ENCODE data around the gene ZNF569. TPM values are rescaled to one million over a fixed set of nuclear protein-coding genes. Genes with fewer than 3 reads are reported as not detected.

The ZNF569 gene
- total RNA-seq, 3 donors from 2014 or later, result 6.9 to 9.1 (median 8.2) TPM

GRCh38 chr19:37472165-37472564, 4.9 kb upstream of the ZNF569 start:
- Histone ChIP-seq H3K27me3 (no peaks in the 10 kb centered on the region), H3K27ac (no peak overlapping the region), H3K36me3 (peaks cover 5% of the 10 kb centered on the region), H3K4me3 (no peak overlapping the region), H3K4me1 (peaks cover 0 to 4% of the 10 kb centered on the region in 2 donors), H3K9me3 (peaks cover 32 to 41% of the 10 kb centered on the region in 2 donors)
- intact Hi-C loops (cut with DNase I; ENCODE audit: low total_unique reads), result no loop called here
- no peak for TF ChIP-seq POLR2A (IDR thresholded peaks at IDR 0.05)
- TF ChIP-seq CTCF (IDR thresholded peaks at IDR 0.05), result no peak
- no peak for TF ChIP-seq POLR2AphosphoS5 (IDR thresholded peaks at IDR 0.05)
- DNase-seq (ENCODE audit: low spot score in 2 of 2), result no peak

DNA sequence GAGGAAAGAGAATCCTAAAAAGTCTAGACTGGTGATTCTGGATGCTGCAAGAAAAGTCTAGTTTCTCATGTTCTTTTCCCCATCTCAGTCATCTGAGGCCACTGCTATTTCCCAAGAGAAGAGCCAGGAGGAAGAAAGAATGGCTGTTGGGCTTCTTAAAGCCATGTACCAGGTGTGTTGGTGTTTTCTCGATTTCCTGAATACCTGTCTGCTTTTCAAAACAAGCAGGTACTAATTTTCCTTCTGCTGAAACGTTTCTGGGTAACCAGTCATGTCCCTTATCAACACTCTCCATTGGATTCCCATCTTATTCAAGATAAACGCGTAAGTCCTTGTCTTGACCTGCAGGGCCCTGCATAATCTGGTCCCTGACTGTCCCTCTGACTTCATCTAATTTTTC, 3.0 kb upstream of the ZNF569 start:
- no peak for TF ChIP-seq POLR2A (IDR thresholded peaks at IDR 0.05)
- no peak for TF ChIP-seq POLR2AphosphoS5 (IDR thresholded peaks at IDR 0.05)
- no peak for TF ChIP-seq CTCF (IDR thresholded peaks at IDR 0.05)
- intact Hi-C loops (cut with DNase I; ENCODE audit: low total_unique reads), result no loop called here
- peak overlapping the region in 1 of 2 donors; percentile 92 for H3K27ac ChIP-seq

DNA sequence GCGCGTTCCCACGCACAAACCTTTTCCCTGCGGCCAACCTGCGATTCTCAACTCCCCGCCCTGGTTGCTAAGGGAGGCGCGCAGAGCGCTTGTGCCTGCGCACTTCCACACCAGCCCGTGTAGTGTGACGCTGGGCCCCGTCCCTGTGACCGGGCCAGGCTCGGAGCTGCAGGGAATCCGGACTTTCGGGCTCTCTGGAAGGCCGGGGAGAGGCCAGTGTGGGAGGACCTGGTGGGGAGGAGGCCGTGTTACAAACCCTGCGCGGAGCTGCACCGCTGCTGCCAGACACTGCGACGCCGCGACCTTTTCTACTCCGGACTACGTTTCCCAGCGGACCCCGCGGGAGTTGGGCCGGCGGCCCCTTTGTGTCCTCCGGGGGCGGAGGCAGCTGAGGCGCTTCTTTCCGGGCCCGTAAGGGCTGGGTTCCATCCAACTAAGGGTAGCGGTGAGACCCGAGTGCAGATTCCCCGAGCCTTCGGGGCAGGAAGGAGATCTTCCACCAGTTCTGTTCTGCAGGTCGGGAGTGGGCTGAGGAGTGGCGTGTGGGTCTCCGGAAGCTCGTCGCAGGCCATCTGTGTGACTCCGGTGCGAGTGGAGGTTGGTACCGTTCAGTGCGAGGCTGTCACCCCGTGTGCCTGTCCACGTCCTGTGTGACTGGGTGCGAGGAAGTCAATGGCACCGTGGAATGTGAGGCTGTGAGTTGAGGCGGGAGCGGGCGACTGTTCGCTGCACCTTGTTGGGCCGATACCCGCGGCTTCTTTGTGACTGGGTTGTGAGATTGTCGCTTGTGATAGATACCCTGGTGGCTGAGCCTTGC, 1.9 kb upstream of the ZNF569 start, which contains the start of gene ZNF570:
Gene ZNF570, plus strand, starts transcription at position 396 of the 817 bp plus-strand sequence. CDS start 999 bp downstream, outside the sequence.
- Histone ChIP-seq H3K9me3 (peaks cover 8 to 13% of the 10 kb centered on the region in 2 donors), H3K27me3 (no peaks in the 10 kb centered on the region), H3K27ac (peak within 1 kb of the TSS; percentile 91 to 92), H3K4me1 (peaks cover 0 to 4% of the 10 kb centered on the region in 2 donors), H3K36me3 (peaks cover 8% of the 10 kb centered on the region), H3K4me3 (peak within 1 kb of the TSS; percentile 63 to 91 (median 80))
- intact Hi-C loops (cut with DNase I; ENCODE audit: low total_unique reads), result no loop called here
- DNase-seq (ENCODE audit: low spot score in 2 of 2), result peak; percentile 77 to 84
- TF ChIP-seq CTCF (IDR thresholded peaks at IDR 0.05), result no peak
- peak; percentile 72 for TF ChIP-seq POLR2A (IDR thresholded peaks at IDR 0.05)
- peak; percentile 48 to 83 (median 77) for TF ChIP-seq POLR2AphosphoS5 (IDR thresholded peaks at IDR 0.05)

More for the DNA sequence above, 3.0 kb upstream of the ZNF569 start:
- H3K9me3 ChIP-seq, result peaks cover 14 to 23% of the 10 kb centered on the region in 2 donors
- DNase-seq (ENCODE audit: low spot score in 2 of 2), result no peak
- no peaks in the 10 kb centered on the region for H3K36me3 ChIP-seq
- no peaks in the 10 kb centered on the region for H3K27me3 ChIP-seq
- peak overlapping the region; percentile 63 to 91 (median 80) for H3K4me3 ChIP-seq
- peaks cover 0 to 4% of the 10 kb centered on the region in 2 donors for H3K4me1 ChIP-seq

DNA sequence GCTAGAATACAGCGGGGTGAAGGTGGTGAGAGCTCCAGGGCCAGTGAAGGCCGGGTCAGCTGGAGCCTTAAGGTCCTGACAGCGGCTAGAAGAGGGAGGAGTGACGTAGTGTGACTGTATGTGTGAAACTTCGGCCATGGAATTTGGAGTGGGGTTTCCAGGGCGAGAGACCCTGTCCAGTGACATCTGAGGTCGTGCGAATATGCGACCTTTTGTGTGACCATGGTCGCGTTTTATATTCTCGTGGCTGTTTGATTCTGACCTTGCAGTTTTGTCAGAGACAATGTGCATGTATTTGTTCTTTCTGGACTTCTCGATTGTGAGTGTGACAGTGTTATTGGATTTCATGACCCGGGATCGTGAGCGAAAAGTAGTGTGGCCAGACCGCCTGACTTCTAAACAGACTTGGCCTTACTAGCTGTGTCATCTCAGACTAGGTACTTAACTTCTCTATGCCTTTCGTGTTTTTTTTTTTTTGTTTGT, 405 bp upstream of the ZNF569 start:
- Histone ChIP-seq H3K4me1 (peaks cover 0 to 4% of the 10 kb centered on the region in 2 donors), H3K9me3 (peaks cover 6 to 12% of the 10 kb centered on the region in 2 donors), H3K27me3 (no peaks in the 10 kb centered on the region), H3K36me3 (peaks cover 14% of the 10 kb centered on the region), H3K27ac (peak overlapping the region; percentile 82 to 90), H3K4me3 (peak overlapping the region; percentile 68 to 91 (median 68))
- no peak for DNase-seq (ENCODE audit: low spot score in 2 of 2)
- TF ChIP-seq CTCF (IDR thresholded peaks at IDR 0.05) (no peak), POLR2A (IDR thresholded peaks at IDR 0.05) (no peak), POLR2AphosphoS5 (IDR thresholded peaks at IDR 0.05) (no peak)
- intact Hi-C loops (cut with DNase I; ENCODE audit: low total_unique reads), result no loop called here

DNA sequence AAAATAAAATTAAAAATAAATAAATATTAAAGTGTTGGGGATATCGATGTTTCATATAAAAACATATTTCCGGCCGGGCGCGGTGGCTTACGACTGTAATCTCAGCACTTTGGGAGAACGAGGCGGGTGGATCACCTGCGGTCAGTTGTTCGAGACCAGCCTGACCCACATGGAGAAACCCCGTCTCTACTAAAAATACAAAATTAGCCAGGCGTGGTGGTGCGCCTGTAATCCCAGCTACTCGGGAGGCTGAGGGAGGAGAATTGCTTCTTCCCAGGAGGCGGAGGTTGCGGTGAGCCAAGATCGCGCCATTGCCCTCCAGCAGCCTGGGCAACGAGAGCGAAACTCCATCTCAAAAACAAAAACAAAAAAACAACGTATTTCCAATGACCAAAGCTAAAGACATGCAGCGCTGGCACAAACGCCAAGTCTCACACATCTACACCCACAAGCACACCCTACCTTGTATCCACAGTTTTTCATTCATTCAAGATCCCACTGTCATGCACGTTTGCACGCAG, 907 bp downstream of the ZNF569 start:
- Histone ChIP-seq H3K36me3 (peaks cover 15% of the 10 kb centered on the region), H3K27ac (peak overlapping the region; percentile 82 to 90), H3K4me3 (peak overlapping the region; percentile 68 to 91 (median 68)), H3K27me3 (no peaks in the 10 kb centered on the region), H3K9me3 (peaks cover 17 to 24% of the 10 kb centered on the region in 2 donors), H3K4me1 (peaks cover 0 to 4% of the 10 kb centered on the region in 2 donors)
- no peak for DNase-seq (ENCODE audit: low spot score in 2 of 2)
- intact Hi-C loops (cut with DNase I; ENCODE audit: low total_unique reads), result no loop called here
- TF ChIP-seq CTCF (IDR thresholded peaks at IDR 0.05), result no peak
- no peak for TF ChIP-seq POLR2A (IDR thresholded peaks at IDR 0.05)
- no peak for TF ChIP-seq POLR2AphosphoS5 (IDR thresholded peaks at IDR 0.05)
